ACC112 (cell line): ENCODE data around the gene STARD13.

Source experiments
- H2AFZ ChIP-seq: fragments of 200-600 bp; sonication (generic); one replicate; pipeline ENCODE4 v1.6.0; 2017; ENCODE audit warnings: antibody characterized with exemption, low read length; ENCODE audit not compliant: unreplicated experiment
- H3K27ac ChIP-seq: fragments of 200-600 bp; sonication (generic); 2 replicates; pipeline ENCODE4 v1.5.1; 2014; ENCODE audit warnings: low read depth, mild to moderate bottlenecking, antibody characterized with exemption, low read length, moderate library complexity
- H3K27me3 ChIP-seq: fragments of 200-600 bp; sonication (generic); 2 replicates; pipeline ENCODE4 v1.6.1; 2014; ENCODE audit warnings: mild to moderate bottlenecking, antibody characterized with exemption, low read length, moderate library complexity, mixed read lengths; ENCODE audit not compliant: insufficient read depth
- H3K36me3 ChIP-seq: fragments of 200-600 bp; sonication (generic); 2 replicates; pipeline ENCODE4 v1.6.1; 2016; ENCODE audit warnings: mild to moderate bottlenecking, antibody characterized with exemption, low read length, moderate library complexity, mixed read lengths; ENCODE audit not compliant: insufficient read depth
- H3K4me1 ChIP-seq: fragments of 200-600 bp; sonication (generic); one replicate; pipeline ENCODE4 v1.6.1; 2016; ENCODE audit warnings: low read length, mixed read lengths; ENCODE audit not compliant: insufficient read depth, unreplicated experiment, control insufficient read depth
- H3K4me3 ChIP-seq: fragments of 200-600 bp; sonication (generic); 2 replicates; pipeline ENCODE4 v1.5.1; 2014; ENCODE audit warnings: mild to moderate bottlenecking, low read depth, low read length
- H3K79me2 ChIP-seq: fragments of 200-600 bp; sonication (generic); one replicate; pipeline ENCODE4 v1.6.0; 2016; ENCODE audit warnings: low read length; ENCODE audit not compliant: control insufficient read depth, unreplicated experiment, insufficient read depth

STARD13 gene

DNA sequence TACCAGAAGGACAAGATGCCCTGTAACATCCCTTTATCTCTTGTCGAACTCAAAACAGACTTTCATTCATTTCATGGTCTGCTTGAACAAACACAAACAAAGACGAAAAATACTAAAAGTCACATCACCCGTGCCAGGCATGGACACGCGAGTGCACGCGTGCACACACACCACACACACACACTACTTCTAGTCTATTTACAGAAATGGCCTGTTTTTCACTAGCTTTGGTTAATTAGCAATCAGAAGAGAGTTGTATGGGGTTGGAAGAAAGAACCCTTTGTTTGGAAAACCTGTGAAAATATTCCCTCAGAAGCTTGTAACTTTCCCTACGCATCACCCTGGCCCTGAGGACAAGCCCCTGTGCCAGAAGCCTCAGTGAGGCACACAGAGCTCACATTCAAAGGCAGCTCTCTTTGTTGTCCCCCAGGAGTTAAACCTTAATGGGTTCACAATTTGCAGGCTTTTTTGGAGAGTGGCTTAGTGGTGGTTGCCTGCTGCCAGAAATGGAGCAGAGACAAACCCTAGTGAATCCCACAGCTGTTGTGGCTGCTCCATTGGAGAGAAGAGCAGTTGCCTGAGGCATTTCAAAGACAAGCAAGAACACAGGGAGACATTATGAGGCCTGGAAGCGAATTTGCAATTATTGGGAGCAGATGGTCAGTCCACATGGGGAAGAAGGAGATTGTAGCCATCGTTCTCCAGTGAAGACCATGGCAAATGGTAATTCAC lies 55.9 kb downstream of the STARD13 start:
- Histone ChIP-seq H3K27me3 (no peaks in the 10 kb centered on the region), H3K27ac (peak overlapping the region; percentile 91), H3K4me3 (peak overlapping the region; percentile 65), H2AFZ (no peak overlapping the region), H3K79me2 (peaks cover 83% of the 10 kb centered on the region), H3K36me3 (peaks cover 35% of the 10 kb centered on the region), H3K4me1 (peaks cover 65% of the 10 kb centered on the region)

GRCh38 chr13:33228648-33229445 lies 56.7 kb downstream of the STARD13 start:
- H3K27ac ChIP-seq, result peak overlapping the region; percentile 91
- no peak overlapping the region for H2AFZ ChIP-seq
- peak overlapping the region; percentile 65 for H3K4me3 ChIP-seq
- no peaks in the 10 kb centered on the region for H3K27me3 ChIP-seq
- H3K36me3 ChIP-seq, result peaks cover 36% of the 10 kb centered on the region
- H3K4me1 ChIP-seq, result peaks cover 57% of the 10 kb centered on the region
- H3K79me2 ChIP-seq, result peaks cover 83% of the 10 kb centered on the region

DNA sequence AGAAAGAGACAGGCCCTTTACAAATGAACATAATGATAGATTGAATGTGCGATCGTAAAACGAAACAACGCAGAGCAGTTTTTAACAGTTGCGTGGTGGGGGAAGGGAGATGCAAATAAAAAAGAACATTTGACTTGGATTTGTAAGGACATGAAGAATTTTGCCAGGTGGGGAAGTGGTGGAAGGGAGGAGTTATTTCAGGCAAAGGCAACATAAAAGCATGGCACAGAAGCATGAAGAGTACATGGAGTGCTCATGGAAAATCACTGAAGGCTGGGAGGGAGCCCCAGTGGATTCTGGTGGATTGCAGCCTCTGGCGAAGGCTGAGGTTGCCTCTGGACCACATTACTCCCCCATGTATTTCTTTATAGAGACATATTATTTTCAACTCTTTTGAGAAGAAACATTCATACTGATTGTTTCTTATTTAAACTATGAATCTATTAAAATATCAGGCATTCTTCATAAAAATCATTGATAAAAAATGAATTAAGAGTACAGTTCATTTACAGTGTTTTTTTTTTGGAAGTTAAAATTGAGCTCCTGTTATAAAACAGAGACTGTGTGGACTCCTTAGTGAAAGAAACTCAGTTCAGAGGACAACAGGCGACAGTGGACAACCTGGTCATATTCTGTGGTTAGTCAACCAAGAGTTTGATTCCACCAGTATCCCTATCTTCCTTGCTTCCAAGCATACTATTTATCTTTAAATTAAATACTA lies 57.5 kb downstream of the STARD13 start:
- Histone ChIP-seq H3K4me1 (peaks cover 50% of the 10 kb centered on the region), H3K79me2 (peaks cover 80% of the 10 kb centered on the region), H3K36me3 (peaks cover 30% of the 10 kb centered on the region), H3K4me3 (peak overlapping the region; percentile 65), H3K27me3 (no peaks in the 10 kb centered on the region), H3K27ac (peak overlapping the region; percentile 91), H2AFZ (no peak overlapping the region)

DNA sequence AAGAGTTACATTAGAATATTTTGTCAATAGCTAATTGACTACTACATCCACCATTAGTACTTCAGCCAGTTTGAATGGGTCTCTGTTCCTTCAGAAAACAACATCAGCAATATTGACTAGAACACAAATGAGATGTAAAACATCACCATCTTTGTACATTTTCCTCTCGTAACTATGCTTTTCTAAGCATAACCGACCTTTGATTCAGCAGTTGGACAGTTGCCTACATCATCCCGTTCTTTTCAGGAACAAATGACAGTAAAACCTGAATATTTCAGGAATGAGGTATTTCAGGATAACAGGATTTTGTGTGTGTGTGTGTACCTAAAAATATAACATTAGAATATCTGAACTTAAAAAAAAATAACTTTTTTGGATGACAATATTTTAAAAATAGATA lies 60.9 kb downstream of the STARD13 start:
- H3K36me3 ChIP-seq, result peaks cover 25% of the 10 kb centered on the region
- H3K27me3 ChIP-seq, result no peaks in the 10 kb centered on the region
- H3K27ac ChIP-seq, result no peak overlapping the region
- H2AFZ ChIP-seq, result no peak overlapping the region
- H3K4me1 ChIP-seq, result peaks cover 28% of the 10 kb centered on the region
- H3K79me2 ChIP-seq, result peaks cover 90% of the 10 kb centered on the region
- H3K4me3 ChIP-seq, result no peak overlapping the region

DNA sequence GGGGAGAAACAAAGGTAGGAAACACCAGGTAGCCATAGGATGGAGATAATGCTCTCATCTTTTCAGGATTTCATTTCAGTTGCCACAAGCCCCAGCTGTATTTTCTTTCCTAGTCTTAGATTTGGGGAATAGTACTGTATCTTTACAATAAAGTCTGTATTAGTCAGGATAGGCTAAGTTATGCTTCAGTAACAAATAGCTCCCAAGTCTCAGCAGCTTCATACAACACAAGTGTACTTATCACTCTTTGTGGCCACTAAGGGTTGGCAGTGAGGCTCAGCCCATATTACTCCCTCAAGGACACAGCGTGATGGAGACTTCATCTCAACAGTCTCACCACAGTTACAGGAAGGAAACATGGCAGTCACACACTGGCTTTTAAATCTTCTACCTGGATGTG lies 61.4 kb downstream of the STARD13 start:
- Histone ChIP-seq H3K27ac (no peak overlapping the region), H3K27me3 (no peaks in the 10 kb centered on the region), H2AFZ (no peak overlapping the region), H3K36me3 (peaks cover 25% of the 10 kb centered on the region), H3K4me1 (peaks cover 23% of the 10 kb centered on the region), H3K4me3 (no peak overlapping the region), H3K79me2 (peaks cover 86% of the 10 kb centered on the region)

DNA sequence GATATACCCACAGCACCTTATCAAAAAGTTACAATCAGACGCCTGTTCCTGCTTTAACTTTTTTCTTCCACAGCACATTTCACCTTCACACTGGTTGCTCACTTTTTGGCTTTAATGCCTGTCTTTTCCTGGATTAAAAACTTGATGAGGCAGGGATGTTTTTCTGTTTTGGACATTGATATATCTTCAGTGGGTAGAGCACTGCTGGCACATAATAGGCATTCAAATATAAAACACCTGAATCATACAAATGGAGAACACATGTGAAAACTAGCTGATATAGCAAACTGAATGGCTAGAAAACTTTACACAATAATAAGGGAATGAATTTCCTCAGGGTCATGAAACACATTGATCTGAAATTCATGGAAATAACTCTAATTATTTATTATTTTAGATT lies 65.6 kb downstream of the STARD13 start:
- no peak overlapping the region for H3K27ac ChIP-seq
- peaks cover 31% of the 10 kb centered on the region for H3K4me1 ChIP-seq
- no peak overlapping the region for H3K4me3 ChIP-seq
- H2AFZ ChIP-seq, result no peak overlapping the region
- peaks cover 23% of the 10 kb centered on the region for H3K36me3 ChIP-seq
- no peaks in the 10 kb centered on the region for H3K27me3 ChIP-seq
- peaks cover 87% of the 10 kb centered on the region for H3K79me2 ChIP-seq

- Histone ChIP-seq H3K27me3 (no peaks in the 10 kb centered on the region), H3K27ac (peak overlapping the region; percentile 46), H3K36me3 (peaks cover 12% of the 10 kb centered on the region; the same call in 1 of the 2 replicates), H2AFZ (no peak overlapping the region), H3K4me1 (peaks cover 46% of the 10 kb centered on the region), H3K4me3 (no peak overlapping the region), H3K79me2 (peaks cover 89% of the 10 kb centered on the region)
These were observed 67.1 kb downstream of the STARD13 start for GRCh38 chr13:33218426-33218825.

DNA sequence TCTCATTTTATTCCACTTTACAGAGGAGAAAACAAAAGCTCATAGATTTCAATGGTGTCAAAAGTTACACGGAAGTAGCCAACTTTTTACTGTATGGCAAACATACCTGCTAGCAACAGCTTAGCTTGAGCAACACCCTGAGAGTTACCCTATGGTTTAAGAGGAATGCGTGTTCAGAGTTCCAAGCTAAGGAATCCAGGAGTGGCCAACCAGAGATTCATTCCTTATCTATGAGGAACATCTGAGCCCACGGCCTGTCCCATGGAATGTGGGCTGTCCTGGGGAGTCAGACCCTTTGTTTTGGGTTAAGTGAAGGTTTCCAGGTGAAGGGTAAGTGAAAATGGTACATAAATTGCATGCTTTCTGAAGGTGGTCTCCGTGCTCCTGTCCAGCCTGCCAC lies 67.5 kb downstream of the STARD13 start:
- Histone ChIP-seq H2AFZ (no peak overlapping the region), H3K27ac (peak overlapping the region; percentile 46), H3K4me3 (no peak overlapping the region), H3K36me3 (peaks cover 12% of the 10 kb centered on the region; the same call in 1 of the 2 replicates), H3K79me2 (peaks cover 91% of the 10 kb centered on the region), H3K4me1 (peaks cover 48% of the 10 kb centered on the region), H3K27me3 (no peaks in the 10 kb centered on the region)

DNA sequence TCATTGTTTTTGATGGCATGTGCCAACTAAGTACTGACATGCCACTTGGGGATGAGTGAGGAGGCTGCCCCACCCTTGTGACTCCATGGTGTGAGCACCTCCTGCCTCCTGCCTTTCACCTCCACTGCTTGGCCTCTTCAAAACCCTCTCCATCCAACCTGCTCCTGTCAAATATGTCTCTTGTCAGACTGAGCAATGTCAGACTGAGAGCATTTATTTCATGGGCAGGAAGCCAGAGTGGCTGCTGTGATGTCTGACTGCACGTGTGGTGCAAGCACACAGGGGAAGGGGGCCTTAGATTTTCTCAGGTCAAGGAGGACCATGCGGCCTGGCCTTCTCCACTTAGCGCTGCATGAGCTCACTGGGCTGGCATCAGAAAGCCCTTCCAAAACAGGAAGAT lies 68.3 kb downstream of the STARD13 start:
- Histone ChIP-seq H3K4me1 (peaks cover 48% of the 10 kb centered on the region), H3K79me2 (peaks cover 91% of the 10 kb centered on the region), H3K4me3 (no peak overlapping the region), H2AFZ (no peak overlapping the region), H3K27me3 (no peaks in the 10 kb centered on the region), H3K27ac (no peak overlapping the region), H3K36me3 (peaks cover 12% of the 10 kb centered on the region; the same call in 1 of the 2 replicates)

- H3K27ac ChIP-seq, result peak overlapping the region; percentile 69
- H3K4me1 ChIP-seq, result peaks cover 48% of the 10 kb centered on the region
- peaks cover 9% of the 10 kb centered on the region; the same call in 1 of the 2 replicates for H3K36me3 ChIP-seq
- H3K27me3 ChIP-seq, result no peaks in the 10 kb centered on the region
- H2AFZ ChIP-seq, result no peak overlapping the region
- H3K4me3 ChIP-seq, result peak overlapping the region; percentile 0; the same call in 1 of the 2 replicates
- peaks cover 97% of the 10 kb centered on the region for H3K79me2 ChIP-seq
These were observed 71.8 kb downstream of the STARD13 start for GRCh38 chr13:33213797-33214196.
